OCI-LY1 (cell line): Measurements from ENCODE around the gene PTPRJ.

Experiments used
- CTCF ChIP-seq: fragments of 200-600 bp; sonication (generic), shearing (Covaris generic); IDR thresholded peaks from 2 replicates; pipeline ENCODE4 v1.5.1; 2017; ENCODE audit warnings: mild to moderate bottlenecking, antibody characterized with exemption, low read length, moderate library complexity, mixed read lengths
- EZH2 ChIP-seq: fragments of 200-600 bp; sonication (generic), shearing (Covaris generic); IDR thresholded peaks from 2 replicates; pipeline ENCODE4 v1.8.0; 2017; ENCODE audit warnings: borderline replicate concordance, mixed run types, mild to moderate bottlenecking, antibody characterized with exemption, low read length, moderate library complexity, mixed read lengths

GRCh38 chr11:48081151-48082010 is 101.0 kb downstream of the PTPRJ start:
- TF ChIP-seq CTCF = no peak
- TF ChIP-seq EZH2 = no peak
